Glomerular visceral epithelial cell (primary cell): Measurements from ENCODE around the gene PDXK.
A peak's percentile ranks its signal among the peaks of the same experiment; 100 is the strongest.
"Not testable (repeated sequence)": the region's sequence is repeated elsewhere in the genome, so short reads cannot be mapped to it uniquely, and the experiment has no call there.

ENCODE experiments used
- DNase-seq: peaks from one replicate; pipeline ENCODE4 v3.0.0-alpha.2; 2016; ENCODE audit errors: extremely low spot score

Gene PDXK

DNA sequence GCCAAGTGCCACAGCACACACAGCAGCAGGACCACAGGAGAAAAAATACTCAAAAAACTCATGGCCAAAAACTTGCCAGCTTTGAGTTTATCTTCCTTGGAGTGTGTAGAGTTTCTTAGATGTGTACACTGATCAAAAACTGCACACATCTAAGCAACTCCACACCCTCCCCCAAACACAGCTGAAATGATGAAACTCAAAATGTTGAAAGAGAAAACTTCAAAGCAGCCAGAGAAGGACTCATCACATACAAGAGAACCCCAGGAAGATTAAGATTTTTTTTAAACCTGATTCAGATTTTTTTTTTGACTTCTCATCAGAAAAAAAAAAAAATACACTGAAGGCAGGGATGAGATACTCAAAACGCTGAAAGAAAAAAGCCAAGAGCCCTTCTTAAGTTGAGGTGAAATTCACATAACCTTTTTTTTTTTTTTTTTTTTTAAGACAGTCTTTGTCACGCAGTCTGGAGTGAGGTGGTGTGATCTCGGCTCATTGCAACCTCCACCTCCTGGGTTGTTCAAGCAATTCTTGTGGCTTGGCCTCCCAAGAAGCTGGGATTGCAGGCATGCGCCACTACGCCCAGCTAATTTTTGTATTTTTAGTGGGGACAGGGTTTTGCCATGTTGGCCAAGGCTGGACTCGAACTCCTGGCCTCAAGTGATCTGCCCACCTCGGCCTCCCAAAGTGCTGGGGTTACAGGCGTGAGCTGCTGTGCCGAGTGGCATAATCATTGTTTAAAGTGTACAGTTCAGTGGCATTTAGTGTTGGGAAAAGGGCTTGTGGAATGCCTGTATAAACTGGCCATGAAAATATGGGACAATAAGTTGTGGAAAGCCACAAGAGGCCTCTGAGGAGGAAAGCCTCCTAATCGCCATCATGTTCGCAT, 20.9 kb upstream of the PDXK start:
- peak; percentile 82 for DNase-seq

DNA sequence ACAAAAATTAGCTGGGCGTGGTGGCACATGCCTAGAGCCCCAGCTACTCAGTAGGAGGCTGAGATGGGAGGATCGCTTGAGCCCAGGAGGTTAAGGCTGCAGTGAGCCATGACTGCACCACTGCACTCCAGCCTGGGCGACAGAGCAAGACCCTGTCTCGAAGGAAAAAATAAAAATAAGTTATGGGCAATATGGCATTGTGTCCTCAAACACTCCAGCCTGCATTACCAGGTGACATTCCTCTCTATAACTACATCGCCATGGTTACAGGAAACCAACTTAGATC, 19.5 kb upstream of the PDXK start:
- DNase-seq: not testable (repeated sequence)

DNA sequence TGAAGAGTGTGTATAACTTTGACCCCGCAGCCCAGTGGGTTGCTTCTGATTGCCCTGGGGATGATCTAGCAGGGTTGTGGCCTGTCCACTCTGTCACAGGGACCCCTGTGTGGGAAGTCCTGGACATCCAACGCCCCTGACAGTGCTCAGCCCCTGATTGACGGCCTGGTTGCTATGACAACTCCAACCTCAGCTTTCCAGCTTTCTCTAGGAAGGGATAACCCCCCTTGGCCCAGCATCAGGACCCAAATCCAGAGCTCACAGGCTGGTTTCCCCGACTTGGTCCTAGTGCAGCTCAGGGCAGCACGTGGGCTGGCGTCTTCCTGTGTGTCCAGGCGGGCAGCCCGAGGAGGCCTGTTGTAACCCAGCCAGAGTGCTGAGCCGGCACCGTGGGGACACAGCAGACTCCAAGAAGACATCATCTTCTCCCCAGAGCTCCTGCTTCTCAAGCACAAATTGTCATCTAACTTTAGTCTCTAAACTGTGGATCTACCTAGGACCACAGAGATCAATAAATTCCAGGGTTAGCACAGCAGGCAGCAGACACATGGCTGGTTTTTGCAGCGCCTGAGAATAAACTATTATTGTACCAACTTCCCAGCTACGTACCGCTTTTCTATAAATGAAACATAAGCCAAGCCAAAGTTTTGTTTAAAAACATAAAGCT, 18.9 kb upstream of the PDXK start:
- no peak for DNase-seq

DNA sequence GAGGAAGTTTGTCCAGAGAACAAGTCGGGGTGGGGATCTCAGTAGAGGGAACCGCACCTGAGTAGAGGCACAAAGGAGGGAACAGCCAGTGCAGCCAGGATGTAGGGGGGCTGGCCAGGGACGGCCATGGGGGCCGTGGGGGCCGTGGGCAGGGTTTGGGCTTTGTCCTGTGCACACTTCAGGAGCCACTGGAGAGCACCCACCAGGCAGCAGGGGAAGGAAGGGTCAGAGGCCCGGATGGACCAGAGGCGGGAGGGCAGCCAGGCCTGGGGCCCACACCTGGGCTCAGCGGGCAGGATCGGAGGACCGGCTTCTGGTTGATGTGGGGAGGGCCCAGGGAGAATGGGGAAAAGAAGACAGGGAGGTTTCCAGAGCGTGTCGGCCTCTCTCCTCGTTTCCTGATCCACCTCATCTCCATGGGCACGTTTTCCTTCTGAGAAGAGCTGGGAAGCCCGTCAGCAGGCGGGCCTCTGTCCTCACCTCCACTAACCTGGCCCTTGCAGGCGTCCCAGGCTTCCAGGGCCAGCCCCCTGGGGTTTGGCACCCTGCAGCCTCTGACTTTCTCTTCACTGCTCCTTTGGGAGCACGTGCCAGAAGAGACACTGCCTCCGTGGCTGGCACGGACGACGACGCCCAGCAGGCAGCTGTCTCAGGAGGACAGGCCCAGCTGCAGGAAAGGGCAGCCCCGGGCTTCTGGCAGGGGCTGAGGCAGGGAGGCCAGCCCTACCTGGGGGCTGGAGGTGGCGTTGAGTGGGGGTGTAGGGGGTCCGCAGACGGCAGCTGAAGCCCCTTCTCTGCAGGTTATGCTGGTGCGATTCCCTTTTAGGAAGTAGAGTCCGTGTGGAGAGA, 16.8 kb upstream of the PDXK start:
- DNase-seq: no peak

DNA sequence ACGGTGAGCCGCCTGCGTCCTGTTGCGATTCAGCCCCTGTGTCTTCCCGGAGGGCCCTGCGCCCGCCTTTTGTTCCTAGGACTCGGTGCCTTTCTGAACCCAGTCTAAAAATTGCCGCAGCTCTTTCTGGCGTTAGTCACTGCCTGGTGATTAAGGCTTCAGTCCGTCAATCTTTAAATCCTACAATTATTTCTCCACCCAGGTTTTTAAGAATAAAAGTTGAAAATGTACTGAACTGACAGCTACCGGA, 16.2 kb upstream of the PDXK start:
- no peak for DNase-seq

DNA sequence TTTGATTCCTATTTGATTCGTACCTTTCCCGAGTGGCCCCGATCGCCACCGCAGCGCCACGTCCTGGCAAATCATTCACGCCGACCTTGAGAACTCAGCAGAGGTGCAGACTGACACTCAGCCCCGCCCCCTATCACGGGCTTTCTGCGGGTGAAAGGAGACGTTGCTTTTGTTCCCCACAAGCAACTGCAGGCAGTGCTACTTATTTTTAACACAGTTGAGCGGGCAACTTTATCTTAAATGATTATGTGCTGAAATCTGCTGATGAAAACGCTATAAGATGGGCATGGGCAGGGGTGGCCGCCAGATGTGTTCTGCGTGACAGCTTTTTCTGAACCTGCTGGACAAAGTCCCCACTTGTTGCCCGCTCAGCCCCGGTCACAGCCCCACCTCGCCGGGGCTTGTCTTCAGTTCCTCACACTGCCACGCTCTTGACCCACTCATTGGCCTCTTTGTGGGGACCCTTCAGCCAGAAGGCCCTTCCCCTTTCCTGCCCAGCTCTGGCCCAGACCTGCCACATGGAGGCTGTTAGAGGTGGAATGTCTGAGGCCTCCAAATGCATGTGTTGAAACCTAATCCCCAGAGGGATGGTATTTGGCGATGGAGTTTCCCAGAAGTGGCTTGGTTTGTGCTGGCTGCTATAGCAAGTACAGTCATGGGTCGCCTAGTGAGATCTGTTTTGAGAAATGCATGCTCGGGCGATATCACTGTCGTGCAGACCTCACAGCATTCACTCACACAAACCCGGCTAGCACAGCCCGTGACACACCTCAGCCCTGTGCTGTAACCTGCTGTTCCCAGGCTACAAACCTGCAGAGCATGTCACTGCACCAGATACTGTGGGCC, 15.7 kb upstream of the PDXK start:
- DNase-seq: peak; percentile 23

DNA sequence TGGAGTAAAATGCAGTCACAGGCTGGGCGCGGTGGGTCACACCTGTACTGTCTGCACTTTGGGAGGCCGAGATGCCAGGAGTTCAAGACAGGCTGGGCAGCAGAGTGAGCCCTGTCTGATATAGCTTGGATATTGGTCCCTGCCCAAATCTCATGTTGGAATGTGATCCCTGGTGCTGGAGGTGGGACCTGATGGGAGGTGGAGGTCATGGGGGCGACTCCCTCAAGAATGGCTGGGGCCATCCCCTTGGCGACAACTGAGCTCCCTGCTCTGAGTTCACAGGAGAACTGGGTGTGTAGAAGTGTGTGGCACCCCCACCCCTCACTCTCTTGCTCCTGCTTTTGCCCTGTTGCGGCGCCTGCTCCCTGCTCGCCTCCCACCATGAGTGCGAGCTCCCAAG, 11.5 kb upstream of the PDXK start:
- no peak for DNase-seq

DNA sequence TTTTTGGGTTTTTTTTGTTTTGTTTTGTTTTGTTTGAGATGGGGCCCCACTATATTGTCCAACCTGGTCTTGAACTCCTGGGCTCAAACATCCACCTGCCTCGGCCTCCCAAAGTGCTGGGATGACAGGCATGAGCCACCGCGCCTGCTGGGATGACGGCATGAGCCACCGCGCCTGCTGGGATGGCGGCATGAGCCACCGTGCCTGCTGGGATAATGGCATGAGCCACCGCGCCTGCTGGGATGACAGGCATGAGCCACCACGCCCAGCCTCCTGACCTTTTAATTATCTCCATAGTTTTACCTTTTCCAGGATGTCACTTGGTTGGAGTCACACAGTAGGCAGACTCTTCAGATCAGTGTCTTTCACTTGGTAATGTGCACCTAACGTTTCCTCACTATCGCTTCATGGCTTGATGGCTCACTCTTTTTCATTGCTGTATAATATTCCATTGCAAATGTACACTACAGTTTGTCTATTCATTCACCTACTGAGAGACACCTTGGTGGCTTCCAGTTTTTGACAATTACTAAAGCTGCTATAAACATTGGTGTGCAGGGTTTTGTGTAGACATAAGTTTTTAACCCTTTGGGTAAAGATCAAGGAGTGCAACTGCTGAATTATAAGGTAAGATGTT, 10.1 kb upstream of the PDXK start:
- DNase-seq: no peak

DNA sequence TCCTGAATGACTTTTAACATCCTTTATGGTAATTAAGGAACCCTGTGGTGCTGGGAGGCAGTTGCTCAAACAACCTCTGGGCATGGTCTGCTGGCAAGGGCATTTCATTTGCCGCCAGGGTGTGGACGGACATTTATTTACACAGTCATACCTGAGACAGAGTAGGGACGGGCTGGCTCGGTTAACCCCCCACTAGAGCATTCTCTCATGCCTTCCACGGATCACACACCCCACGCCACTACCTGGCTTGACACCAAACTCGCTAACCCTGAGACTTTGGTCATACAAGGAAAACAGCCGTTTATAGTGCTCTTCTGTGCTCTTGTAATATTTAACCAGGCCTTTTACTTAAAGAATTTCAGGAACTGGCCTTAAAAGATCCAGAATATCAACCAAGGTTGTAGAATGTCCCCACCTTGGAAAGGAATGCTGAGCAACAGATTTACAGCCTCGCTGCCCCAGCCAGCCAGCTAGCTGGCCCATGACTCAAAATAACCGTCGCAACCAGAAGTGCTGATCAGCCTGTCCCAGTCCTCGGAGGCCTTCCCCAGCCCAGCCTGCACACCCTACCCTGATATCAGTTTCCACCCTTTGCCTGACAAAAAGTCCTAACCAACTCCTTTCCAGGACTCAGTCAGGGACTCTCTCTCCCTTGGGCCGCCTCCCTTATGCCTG, 6.5 kb upstream of the PDXK start:
- peak; percentile 92 for DNase-seq

DNA sequence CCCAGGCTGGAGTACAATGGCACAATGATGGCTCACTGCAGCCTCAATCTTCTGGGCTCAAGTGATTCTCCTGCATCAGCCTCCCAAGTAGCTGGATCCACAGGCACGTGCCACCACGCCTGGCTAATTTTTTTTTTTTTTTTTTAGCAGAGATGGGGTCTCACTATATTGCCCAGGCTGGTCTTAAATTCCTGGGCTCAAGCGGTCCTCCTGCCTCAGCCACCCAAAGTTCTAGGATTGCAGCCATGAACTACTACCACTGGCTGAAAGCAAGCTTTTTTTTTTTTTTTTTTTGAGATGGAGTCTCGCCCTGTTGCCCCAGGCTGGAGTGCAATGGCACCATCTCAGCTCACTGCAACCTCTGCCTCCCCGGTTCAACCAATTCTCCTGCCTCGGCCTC, 5.8 kb upstream of the PDXK start:
- DNase-seq: not testable (repeated sequence)

DNA sequence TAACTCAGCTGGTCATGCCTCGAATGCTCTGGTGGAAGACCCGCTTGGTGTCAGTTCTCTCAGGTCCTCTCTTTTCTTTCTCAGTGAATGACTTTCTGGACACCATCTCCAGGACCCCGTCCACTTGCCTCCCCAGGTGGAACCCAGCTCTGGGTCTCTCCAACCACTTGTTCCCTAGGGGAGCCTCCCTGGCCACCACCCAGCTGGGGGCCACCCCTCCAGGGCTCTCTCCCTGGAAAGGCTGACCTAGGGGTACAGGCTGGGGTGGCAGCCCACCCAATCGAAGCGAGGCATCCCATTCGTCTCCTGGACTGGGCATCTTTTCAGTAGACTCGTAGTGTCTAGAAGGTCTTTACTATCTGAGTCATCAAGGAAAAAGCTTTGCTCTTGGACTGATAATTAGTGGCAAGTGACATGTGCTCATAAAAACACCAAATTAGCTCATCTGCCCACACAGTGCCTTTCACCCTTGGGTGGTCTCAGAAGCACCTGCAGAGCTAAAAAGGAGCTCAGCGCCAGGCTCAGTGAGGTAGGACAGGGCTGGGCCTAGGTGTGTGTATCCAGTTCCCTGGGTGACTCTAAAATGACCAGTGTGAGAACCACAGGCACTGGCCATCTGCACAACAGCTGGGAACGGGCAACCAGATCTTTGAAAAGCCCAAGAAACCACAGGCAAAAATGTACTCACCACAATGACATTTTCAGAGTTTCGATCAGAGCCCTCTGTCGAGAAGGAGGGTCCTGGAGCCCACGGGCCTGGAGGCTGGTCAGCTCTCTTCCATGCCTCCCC, 2.4 kb upstream of the PDXK start:
- peak; percentile 88 for DNase-seq

DNA sequence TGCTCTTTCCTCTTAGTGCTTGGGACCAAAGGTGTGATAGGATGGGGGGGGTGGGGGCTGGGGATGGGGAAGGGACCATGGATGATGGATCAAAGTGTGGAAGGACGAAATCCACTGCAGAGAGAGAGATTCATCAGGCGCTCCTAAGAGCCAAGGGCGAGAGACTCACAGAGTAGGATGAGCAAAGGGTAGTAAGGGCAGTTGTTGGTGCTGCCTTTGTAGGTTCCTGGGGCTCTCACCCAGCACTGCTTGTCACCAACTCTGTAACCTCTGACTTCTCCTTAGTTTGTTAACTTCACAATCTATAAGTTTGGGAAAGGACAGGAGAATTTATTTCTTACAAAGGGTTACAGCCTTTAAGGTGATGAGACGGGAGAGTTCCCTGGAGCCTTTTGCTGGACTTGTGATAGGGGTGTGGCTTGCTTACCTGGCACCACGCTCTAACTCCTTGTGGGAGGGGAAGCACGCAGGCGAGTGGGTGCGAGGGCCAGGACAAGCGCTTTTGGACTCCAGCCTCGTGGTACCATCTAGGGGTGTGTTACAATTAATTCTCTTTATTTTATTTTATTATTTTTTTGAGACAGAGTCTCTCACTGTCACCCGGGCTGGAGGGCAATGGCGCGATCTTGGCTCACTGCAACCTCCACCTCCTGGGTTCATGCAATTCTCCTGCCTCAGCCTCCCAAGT, 1.6 kb upstream of the PDXK start:
- no peak for DNase-seq

DNA sequence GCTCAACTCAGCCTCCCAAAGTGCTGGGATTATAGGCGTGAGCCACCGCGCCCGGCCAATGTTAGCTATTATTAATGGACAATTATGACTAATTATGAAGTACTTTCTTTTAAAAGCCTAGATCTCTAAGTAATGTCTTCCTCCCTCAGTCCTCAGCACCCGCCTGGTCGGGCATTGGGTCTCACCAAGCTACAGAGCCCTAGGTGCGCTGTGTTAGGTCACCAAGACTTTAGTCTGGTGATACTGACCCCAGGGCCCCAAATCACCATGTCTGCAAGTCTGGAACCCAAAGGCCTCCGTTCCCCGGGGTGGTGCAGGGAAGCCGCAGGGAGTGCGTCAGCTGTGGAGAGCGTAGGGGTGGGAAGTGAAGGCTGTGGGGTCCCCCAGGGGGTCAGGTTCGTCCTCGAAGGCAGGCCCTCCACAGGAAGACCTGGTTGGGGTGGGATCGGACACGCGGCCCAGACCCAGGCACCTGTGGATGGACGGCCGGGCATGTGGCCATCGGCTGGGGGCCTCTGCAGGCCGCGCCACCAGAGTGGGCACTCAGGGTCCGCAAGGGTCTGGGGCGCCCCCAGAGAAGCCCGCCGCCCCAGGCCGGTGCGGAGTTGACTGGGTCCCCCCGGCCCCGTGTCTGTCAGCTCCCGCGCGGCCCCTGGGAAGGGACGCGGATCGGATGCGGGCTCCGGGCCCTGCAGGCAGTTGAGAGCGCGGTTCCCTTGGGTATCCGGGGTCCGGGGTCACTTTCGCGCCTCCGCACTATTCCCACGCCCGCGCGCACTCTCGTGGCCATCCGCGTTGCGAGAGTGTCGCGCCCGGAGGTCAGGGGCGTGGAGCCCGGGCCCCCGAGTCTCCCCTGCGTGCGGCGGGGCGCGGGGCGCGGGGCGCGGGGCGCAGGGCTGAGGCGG, 710 bp upstream of the PDXK start:
- DNase-seq: no peak

DNA sequence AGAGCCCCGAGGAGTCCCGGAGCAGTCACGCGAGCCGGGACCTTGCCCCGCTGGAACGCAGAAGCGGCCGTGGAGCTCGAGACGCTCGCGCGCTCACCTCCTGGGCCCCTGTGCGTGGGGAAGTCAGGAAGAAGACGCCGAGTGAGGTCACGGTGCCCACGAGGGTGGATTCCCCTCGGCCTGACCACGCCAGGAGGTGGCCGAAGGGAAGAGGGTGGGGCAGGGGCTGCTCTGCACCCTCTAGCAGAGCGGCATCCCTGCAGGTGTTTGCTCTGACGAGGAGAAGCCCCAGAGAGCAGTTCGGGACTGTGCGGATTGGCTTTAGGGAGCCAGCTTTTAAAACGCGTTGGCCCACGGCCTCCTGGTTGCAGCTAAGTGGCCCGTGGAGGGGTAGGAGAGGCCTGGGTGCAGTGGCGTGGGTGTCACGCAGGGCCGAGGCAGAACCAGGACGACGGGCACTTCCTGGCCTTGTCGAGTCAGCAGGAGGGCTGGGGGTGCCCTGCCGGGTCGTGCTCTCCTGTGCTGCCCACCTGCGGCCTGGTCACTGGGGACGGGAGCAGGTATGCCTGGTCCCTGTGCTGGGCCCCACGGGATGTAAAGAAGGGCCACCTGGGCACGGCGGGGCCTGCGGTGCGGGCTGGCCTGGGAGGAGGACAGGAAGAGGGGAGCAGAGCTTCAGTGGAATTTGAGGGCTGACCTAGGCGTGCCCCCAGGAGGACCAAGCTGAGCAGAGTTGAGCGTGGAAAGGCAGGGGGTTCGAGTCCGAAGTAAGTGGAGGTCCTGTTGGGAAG, 1.0 kb downstream of the PDXK start:
- DNase-seq: no peak

DNA sequence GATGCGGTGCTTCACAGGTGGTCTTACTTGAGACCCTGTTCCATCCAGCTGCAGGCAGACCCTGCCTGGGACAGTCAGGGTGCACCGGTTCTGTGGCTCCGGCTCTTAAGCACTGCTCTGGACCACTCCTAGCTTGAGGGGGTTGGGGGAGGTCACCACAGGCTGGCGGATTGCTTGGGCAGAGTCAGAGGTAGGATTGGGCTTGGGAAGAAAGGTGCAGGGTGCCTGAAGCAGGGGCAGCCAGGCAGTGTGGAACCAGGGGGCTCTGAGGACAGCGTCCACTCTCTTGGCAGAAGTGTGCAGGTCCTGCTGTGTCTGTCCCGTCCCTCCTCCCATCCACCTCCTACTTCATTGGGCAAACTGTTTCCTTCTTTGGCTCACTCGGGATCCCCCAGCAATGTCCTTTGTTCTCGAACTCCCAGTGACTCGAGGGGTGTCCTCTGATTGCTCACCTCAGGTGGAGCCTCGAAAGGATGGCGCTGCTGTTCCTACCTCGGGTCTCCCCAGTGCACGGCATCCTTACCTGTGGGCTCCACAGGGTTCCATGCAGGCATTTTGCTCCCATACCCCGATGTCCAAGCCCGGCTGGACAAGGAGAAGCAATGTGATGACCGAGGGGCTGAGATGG, 1.7 kb downstream of the PDXK start:
- no peak for DNase-seq

DNA sequence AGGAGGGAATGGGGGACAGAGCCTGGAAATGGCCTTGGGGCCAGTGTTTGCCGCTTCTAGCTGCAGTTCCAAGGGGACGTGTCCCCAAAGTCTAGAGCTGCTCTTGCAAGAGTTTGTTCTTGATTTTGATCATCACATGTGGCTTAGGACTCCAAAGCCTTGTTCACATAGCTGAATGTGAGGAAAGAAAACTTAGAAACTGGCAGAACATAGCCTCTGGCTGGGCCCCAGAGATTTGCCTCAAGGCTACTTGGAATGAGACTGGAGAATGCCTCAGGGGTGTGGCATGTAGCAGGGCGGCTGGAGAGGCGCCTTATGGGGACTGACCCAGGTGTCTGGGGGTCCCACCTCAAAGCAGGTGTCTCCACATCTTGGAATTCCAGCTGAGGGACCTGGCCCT, 2.3 kb downstream of the PDXK start:
- DNase-seq: no peak

DNA sequence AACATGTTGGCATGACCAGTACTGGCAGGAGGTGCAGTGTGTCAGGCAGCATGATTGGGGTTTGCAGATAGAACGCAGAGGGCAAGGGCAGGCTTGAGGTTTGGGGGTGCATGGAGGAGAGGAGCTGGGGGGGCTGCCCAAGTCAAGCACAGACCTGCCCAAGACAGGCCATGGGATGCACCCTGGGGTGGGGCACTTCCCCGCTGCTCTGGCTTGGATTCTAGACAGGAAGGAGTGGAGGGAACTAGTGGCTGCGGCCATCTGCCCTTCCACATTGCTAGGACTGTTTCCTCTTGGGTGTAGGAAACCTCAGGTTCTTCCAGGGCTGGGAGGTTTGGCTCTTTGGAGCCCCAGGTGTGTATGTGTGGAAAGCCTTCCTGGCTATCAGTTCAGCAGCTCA, 3.0 kb downstream of the PDXK start:
- no peak for DNase-seq
